Hepatocyte (in vitro differentiated cells): ENCODE results near the gene PLP1.

Experiments
- EZH2phosphoT487 ChIP-seq: fragments of 200-600 bp; sonication (generic); IDR thresholded peaks from one replicate; pipeline ENCODE4 v1.6.1; 2018; ENCODE audit warnings: antibody characterized with exemption, mild to moderate bottlenecking, low read depth, moderate library complexity; ENCODE audit not compliant: unreplicated experiment, severe bottlenecking
- TF ChIP-seq, protein P1 (sequence below): fragments of 200-600 bp; sonication (generic); IDR thresholded peaks from 2 replicates; pipeline ENCODE4 v1.5.1; 2016; ENCODE audit warnings: antibody characterized with exemption, mild to moderate bottlenecking; ENCODE audit not compliant: poor library complexity

DNA sequence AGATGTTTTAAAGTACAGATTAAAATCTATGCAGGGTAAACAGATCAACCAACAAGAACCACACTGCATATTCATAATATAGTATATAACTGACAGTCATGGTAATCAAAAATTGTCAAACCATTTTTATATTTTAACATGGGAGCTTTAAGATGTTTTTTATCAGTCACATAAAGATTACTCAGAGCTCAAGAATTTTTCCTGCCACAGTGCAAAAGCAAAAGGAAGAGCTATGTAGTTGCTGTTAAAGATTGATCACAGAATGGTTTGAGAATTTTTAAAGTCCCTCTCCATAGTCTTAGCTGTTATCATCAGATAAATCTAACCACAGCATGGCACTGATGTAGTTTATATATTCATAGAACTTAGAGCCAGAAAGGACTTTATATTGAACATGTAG is 47.0 kb downstream of the PLP1 start:
- TF ChIP-seq, protein P1, sequence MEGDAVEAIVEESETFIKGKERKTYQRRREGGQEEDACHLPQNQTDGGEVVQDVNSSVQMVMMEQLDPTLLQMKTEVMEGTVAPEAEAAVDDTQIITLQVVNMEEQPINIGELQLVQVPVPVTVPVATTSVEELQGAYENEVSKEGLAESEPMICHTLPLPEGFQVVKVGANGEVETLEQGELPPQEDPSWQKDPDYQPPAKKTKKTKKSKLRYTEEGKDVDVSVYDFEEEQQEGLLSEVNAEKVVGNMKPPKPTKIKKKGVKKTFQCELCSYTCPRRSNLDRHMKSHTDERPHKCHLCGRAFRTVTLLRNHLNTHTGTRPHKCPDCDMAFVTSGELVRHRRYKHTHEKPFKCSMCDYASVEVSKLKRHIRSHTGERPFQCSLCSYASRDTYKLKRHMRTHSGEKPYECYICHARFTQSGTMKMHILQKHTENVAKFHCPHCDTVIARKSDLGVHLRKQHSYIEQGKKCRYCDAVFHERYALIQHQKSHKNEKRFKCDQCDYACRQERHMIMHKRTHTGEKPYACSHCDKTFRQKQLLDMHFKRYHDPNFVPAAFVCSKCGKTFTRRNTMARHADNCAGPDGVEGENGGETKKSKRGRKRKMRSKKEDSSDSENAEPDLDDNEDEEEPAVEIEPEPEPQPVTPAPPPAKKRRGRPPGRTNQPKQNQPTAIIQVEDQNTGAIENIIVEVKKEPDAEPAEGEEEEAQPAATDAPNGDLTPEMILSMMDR: no peak
- TF ChIP-seq EZH2phosphoT487: no peak
